ENCODE data around the gene PDIA6. TPM values are rescaled to one million over a fixed set of nuclear protein-coding genes. Genes with fewer than 3 reads are reported as not detected.

The PDIA6 gene
- total RNA-seq, 2 donors from 2014 or later: 113 to 141 TPM

DNA sequence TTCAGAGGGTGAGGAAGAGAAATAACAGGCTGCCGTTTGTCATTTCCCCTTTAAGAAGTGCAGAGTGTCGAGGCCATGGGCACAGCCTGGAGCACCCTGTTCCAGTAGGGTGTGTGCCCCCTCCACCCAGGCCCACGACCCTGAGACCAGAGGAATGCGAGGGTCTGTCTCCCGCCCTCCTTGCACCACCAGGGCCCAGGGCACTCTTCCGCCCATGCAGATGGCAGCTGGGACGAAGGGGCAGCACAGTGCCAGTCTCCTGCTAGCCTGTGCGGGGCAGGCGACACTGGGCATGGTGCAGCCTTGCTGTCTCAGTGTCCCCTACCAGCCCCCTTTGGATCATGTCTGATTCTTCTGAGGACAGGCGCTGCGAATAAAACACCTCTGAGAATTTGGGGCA is 15.8 kb upstream of the PDIA6 start:
- DNase-seq (no peak), ATAC-seq (no peak)
- intact Hi-C loops (cut with DNase I): no loop called here
- Histone ChIP-seq H3K36me3 (replicated peaks in 1 of 2; ENCODE audit: insufficient read depth in 1 of 2, low read depth in 2 of 2) (no peaks in the 10 kb centered on the region), H3K9me3 (no peaks in the 10 kb centered on the region), H3K4me1 (peaks cover 21% of the 10 kb centered on the region), H3K4me3 (no peak overlapping the region), H3K27ac (no peak overlapping the region), H3K27me3 (no peaks in the 10 kb centered on the region)
- TF ChIP-seq, protein P1, sequence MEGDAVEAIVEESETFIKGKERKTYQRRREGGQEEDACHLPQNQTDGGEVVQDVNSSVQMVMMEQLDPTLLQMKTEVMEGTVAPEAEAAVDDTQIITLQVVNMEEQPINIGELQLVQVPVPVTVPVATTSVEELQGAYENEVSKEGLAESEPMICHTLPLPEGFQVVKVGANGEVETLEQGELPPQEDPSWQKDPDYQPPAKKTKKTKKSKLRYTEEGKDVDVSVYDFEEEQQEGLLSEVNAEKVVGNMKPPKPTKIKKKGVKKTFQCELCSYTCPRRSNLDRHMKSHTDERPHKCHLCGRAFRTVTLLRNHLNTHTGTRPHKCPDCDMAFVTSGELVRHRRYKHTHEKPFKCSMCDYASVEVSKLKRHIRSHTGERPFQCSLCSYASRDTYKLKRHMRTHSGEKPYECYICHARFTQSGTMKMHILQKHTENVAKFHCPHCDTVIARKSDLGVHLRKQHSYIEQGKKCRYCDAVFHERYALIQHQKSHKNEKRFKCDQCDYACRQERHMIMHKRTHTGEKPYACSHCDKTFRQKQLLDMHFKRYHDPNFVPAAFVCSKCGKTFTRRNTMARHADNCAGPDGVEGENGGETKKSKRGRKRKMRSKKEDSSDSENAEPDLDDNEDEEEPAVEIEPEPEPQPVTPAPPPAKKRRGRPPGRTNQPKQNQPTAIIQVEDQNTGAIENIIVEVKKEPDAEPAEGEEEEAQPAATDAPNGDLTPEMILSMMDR (IDR thresholded peaks at IDR 0.05): no peak
- no peak for TF ChIP-seq POLR2A (IDR thresholded peaks at IDR 0.05)
- 74 to 83% methylated on average over 5 to 11 of the region's 11 CpGs for WGBS, 2 donors

DNA sequence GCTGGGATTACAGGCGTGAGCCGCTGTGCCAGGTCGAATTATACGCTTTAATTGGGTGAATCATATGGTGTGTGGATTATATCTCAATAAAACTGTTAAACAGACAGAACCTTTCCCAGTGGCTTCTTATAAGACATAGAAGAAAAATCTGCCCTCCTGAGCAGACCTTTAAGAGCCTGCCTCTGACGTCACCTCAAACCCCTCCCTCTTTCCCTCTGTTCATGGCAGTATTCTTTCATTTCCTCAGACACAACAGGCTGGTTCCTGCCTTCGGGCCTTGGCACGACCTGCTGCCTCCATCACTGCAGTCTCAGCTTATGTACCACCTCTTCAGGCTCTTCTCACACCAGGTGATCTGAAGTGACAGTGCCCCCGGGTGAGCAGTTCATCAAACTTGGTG is 14.0 kb upstream of the PDIA6 start:
- TF ChIP-seq, protein P1 (IDR thresholded peaks at IDR 0.05): no peak
- no peak for TF ChIP-seq POLR2A (IDR thresholded peaks at IDR 0.05)
- no peaks in the 10 kb centered on the region for H3K9me3 ChIP-seq
- no peak overlapping the region for H3K27ac ChIP-seq
- no peaks in the 10 kb centered on the region for H3K36me3 ChIP-seq (replicated peaks in 1 of 2; ENCODE audit: insufficient read depth in 1 of 2, low read depth in 2 of 2)
- no peak for DNase-seq
- H3K27me3 ChIP-seq: no peaks in the 10 kb centered on the region
- H3K4me1 ChIP-seq: peaks cover 12% of the 10 kb centered on the region
- no peak overlapping the region for H3K4me3 ChIP-seq
- intact Hi-C loops (cut with DNase I): no loop called here
- 75% methylated on average over 8 of the region's 8 CpGs for WGBS, 2 donors
- no peak for ATAC-seq

DNA sequence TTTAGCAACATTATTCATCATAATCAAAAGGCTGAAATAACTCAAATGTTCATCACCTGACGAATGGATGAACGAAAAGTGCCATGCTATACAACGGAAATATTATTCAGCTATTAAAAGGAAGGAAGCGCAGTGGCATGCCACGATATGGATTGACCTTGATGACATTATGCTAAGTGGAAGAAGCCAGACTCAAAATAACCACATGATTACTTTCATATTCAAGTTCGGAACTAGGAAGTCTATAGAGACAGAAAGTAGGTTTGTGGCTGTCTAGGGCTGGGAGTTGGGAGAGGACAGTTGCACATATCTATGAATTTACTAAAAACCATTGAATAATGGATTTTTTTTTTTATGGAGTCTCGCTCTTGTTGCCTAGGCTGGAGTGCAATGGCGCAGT is 13.4 kb upstream of the PDIA6 start:
- no peak overlapping the region for H3K4me3 ChIP-seq
- DNase-seq (no peak), ATAC-seq (no peak)
- H3K9me3 ChIP-seq: no peaks in the 10 kb centered on the region
- no peaks in the 10 kb centered on the region for H3K27me3 ChIP-seq
- intact Hi-C loops (cut with DNase I): no loop called here
- no peak for TF ChIP-seq POLR2A (IDR thresholded peaks at IDR 0.05)
- TF ChIP-seq, protein P1 (IDR thresholded peaks at IDR 0.05): no peak
- H3K4me1 ChIP-seq: peaks cover 12% of the 10 kb centered on the region
- H3K27ac ChIP-seq: no peak overlapping the region
- no peaks in the 10 kb centered on the region for H3K36me3 ChIP-seq (replicated peaks in 1 of 2; ENCODE audit: insufficient read depth in 1 of 2, low read depth in 2 of 2)
- 72 to 85% methylated on average over 8 of the region's 8 CpGs for WGBS, 2 donors

DNA sequence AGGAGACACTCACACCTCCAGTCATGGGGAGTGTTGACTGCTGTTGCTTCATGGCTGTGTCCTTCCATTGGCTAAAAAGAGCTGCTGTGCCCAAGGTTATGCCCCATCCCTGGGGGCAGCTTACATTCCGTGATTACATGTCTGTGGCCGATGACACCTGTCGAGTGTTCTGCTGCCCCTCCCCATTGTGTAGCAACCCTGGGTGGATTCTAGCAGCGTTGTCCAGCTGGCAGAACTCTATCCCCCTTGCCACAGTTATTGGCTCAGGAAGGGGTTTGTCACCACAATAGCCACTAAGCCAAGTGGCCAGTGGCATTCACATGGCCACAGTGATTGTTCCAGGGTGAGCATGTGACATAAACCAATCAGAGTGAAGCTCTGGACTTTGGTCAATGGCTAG is 11.6 kb upstream of the PDIA6 start:
- no peaks in the 10 kb centered on the region for H3K27me3 ChIP-seq
- ATAC-seq (no peak), DNase-seq (no peak)
- no peak overlapping the region for H3K4me3 ChIP-seq
- peaks cover 5% of the 10 kb centered on the region for H3K4me1 ChIP-seq
- 80 to 93% methylated on average over 1 to 4 of the region's 4 CpGs for WGBS, 2 donors
- no peaks in the 10 kb centered on the region for H3K36me3 ChIP-seq (replicated peaks in 1 of 2; ENCODE audit: insufficient read depth in 1 of 2, low read depth in 2 of 2)
- no peaks in the 10 kb centered on the region for H3K9me3 ChIP-seq
- TF ChIP-seq, protein P1 (IDR thresholded peaks at IDR 0.05): no peak
- no peak for TF ChIP-seq POLR2A (IDR thresholded peaks at IDR 0.05)
- H3K27ac ChIP-seq: no peak overlapping the region
- intact Hi-C loops (cut with DNase I): no loop called here

DNA sequence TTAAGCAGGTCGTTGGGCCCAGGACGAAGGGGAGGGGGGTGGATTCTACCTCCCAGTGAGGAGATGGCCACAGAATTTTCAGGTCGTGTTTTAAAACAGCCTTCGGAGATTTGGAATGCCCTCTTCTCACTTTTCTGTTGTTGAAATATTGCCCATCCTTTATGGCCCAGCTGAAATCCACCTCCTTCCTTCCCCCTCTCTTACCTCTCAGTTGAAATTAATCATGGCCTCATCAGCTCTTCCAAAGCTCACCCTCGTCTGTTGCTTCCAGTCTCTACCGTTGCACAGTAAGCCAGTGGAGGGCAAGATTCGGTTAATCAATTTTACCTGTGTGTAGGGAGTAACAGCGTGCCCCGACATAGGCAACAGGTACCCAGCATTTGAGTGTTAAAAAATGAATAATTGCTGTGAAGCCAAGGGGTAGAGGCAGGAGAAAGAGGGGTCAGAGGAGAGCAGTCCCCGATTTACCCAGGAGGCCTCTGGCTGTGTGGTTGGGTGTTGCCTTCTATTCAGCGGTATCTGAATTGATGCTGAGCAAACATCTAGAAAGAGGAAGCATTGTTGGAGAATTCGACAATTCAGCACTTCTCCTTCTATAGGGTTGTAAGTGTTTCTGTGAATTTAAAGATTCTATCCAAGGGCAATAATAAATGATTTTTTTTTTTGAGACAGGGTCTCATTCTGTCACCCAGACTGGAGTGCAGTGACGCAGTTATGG is 8.6 kb upstream of the PDIA6 start:
- no peak for DNase-seq
- no peak for ATAC-seq
- H3K4me3 ChIP-seq: no peak overlapping the region

More for the DNA sequence above, 8.6 kb upstream of the PDIA6 start:
- no peaks in the 10 kb centered on the region for H3K9me3 ChIP-seq
- intact Hi-C loops (cut with DNase I): no loop called here
- H3K36me3 ChIP-seq (replicated peaks in 1 of 2; ENCODE audit: insufficient read depth in 1 of 2, low read depth in 2 of 2): no peaks in the 10 kb centered on the region
- TF ChIP-seq, protein P1 (IDR thresholded peaks at IDR 0.05): no peak
- H3K27ac ChIP-seq: no peak overlapping the region
- H3K4me1 ChIP-seq: peaks cover 3% of the 10 kb centered on the region
- WGBS, 2 donors: 61 to 72% methylated on average over 13 of the region's 13 CpGs
- no peaks in the 10 kb centered on the region for H3K27me3 ChIP-seq

All from body of pancreas (tissue), 4 donors.